Esophagus mucosa (tissue), 1 donor: Measurements from ENCODE around the gene CT45A2. TPM values are rescaled to one million over a fixed set of nuclear protein-coding genes. Genes with fewer than 3 reads are reported as not detected.
"Not testable (repeated sequence)": the region's sequence is repeated elsewhere in the genome, so short reads cannot be mapped to it uniquely, and the experiment has no call there.

Experiments
- ATAC-seq: fragments of 200-7000 bp; cut with Tn5 transposase; one replicate; pipeline ENCODE4 v1.9.1; 2020
- total RNA-seq: library from RNA; stranded (reverse); gene quantifications from one replicate; pipeline ENCODE4 v1.2.4, GENCODE V29; 2023
- donor health status: DM: yes; HTN: yes; CAD: no.

CT45A2 gene
- not detected for total RNA-seq

GRCh38 chrX:135819912-135820311 is at the start of gene CT45A2:
Gene CT45A2, minus strand, starts transcription at chrX:135820012. Its CDS starts 3,747 bp downstream, at chrX:135816265.
- not testable (repeated sequence) for ATAC-seq

GRCh38 chrX:135854438-135854837 is 34.6 kb upstream of the CT45A2 start, which contains the start of gene CT45A8:
Gene CT45A8, minus strand, starts transcription at chrX:135854538. Its CDS starts 3,755 bp downstream, at chrX:135850783.
- ATAC-seq, result not testable (repeated sequence)

- not testable (repeated sequence) for ATAC-seq
Observed at GRCh38 chrX:135837180-135837579, 17.4 kb upstream of the CT45A2 start, which contains the start of gene CT45A7. Gene CT45A7, minus strand, starts transcription at chrX:135837280. Its CDS starts 3,747 bp downstream, at chrX:135833533.

- not testable (repeated sequence) for ATAC-seq
Observed at GRCh38 chrX:135802687-135803086, 17.1 kb downstream of the CT45A2 start, which contains the start of gene CT45A6. Gene CT45A6, minus strand, starts transcription at chrX:135802787. Its CDS starts 3,794 bp downstream, at chrX:135798993.

GRCh38 chrX:135785403-135785802 is 34.4 kb downstream of the CT45A2 start, which contains the start of gene CT45A5:
Gene CT45A5, minus strand, starts transcription at chrX:135785503. Its CDS starts 3,774 bp downstream, at chrX:135781729.
- not testable (repeated sequence) for ATAC-seq

- not testable (repeated sequence) for ATAC-seq
Observed at GRCh38 chrX:135768091-135768490, 51.7 kb downstream of the CT45A2 start, which contains the start of gene CT45A3. Gene CT45A3, minus strand, starts transcription at chrX:135768191. Its CDS starts 3,747 bp downstream, at chrX:135764444.

Other genes with a start within 250 kb of the CT45A2 start
- gene CT45A1, start 106.4 kb downstream of the CT45A2 start, total RNA-seq, result not detected
- not detected for gene CT45A3, start 51.8 kb downstream of the CT45A2 start, total RNA-seq
- not detected for gene CT45A5, start 34.5 kb downstream of the CT45A2 start, total RNA-seq
- not detected for gene CT45A6, start 17.2 kb downstream of the CT45A2 start, total RNA-seq
- gene CT45A7, start 17.3 kb upstream of the CT45A2 start, total RNA-seq, result not detected
- gene CT45A8, start 34.5 kb upstream of the CT45A2 start, total RNA-seq, result not detected
- not detected for gene CT45A9, start 51.8 kb upstream of the CT45A2 start, total RNA-seq
- gene CT45A10, start 73.4 kb upstream of the CT45A2 start, total RNA-seq, result not detected
- gene SAGE1, start 73.7 kb upstream of the CT45A2 start, total RNA-seq, result not detected
- 12.9 TPM for gene MMGT1, start 154.0 kb upstream of the CT45A2 start, total RNA-seq
- 10.5 TPM for gene SLC9A6, start 165.4 kb upstream of the CT45A2 start, total RNA-seq